Measurements from ENCODE around the gene ARL4D. TPM values are rescaled to one million over a fixed set of nuclear protein-coding genes. Genes with fewer than 3 reads are reported as not detected.

ARL4D gene
- total RNA-seq, 1 donor from 2014 or later: 100 TPM

DNA sequence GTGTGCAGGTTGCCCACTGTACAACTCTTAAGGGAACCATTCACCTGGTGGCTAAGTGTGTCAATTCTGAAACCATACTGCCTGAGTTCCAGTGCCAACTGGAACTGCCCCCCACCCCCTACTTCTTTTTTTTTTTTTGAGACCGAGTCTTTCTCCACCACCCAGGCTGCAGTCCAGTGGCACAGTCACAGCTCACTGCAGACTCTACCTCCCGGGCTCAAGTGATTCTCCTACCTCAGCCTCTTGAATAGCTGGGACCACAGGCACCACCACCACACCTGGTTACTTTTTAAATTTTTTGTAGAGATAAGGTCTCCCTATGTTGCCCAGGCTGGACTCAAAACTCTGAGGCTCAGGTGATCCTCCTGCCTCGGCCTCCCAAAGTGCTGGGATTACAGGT, 44.6 kb downstream of the ARL4D start:
- peaks cover 6% of the 10 kb centered on the region for H3K4me1 Mint-ChIP-seq (ENCODE audit: low read depth, unreplicated experiment)
- no peaks in the 10 kb centered on the region for H3K36me3 Mint-ChIP-seq (ENCODE audit: unreplicated experiment)
- DNase-seq: no peak
- peaks cover 4% of the 10 kb centered on the region for H3K9me3 Mint-ChIP-seq (ENCODE audit: unreplicated experiment)
- no peak overlapping the region for H3K27ac Mint-ChIP-seq (ENCODE audit: unreplicated experiment)
- no peaks in the 10 kb centered on the region for H3K27me3 Mint-ChIP-seq (ENCODE audit: unreplicated experiment)
- TF ChIP-seq, protein P1, sequence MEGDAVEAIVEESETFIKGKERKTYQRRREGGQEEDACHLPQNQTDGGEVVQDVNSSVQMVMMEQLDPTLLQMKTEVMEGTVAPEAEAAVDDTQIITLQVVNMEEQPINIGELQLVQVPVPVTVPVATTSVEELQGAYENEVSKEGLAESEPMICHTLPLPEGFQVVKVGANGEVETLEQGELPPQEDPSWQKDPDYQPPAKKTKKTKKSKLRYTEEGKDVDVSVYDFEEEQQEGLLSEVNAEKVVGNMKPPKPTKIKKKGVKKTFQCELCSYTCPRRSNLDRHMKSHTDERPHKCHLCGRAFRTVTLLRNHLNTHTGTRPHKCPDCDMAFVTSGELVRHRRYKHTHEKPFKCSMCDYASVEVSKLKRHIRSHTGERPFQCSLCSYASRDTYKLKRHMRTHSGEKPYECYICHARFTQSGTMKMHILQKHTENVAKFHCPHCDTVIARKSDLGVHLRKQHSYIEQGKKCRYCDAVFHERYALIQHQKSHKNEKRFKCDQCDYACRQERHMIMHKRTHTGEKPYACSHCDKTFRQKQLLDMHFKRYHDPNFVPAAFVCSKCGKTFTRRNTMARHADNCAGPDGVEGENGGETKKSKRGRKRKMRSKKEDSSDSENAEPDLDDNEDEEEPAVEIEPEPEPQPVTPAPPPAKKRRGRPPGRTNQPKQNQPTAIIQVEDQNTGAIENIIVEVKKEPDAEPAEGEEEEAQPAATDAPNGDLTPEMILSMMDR (IDR thresholded peaks at IDR 0.05; ENCODE audit: partially characterized antibody, unreplicated experiment): no peak
- no peak overlapping the region for H3K4me3 Mint-ChIP-seq (ENCODE audit: unreplicated experiment)

GRCh38 chr17:43444223-43445008, 45.6 kb downstream of the ARL4D start:
- Mint-ChIP-seq H3K4me3 (ENCODE audit: unreplicated experiment) (no peak overlapping the region), H3K36me3 (ENCODE audit: unreplicated experiment) (no peaks in the 10 kb centered on the region), H3K27ac (ENCODE audit: unreplicated experiment) (no peak overlapping the region), H3K9me3 (ENCODE audit: unreplicated experiment) (peaks cover 4% of the 10 kb centered on the region), H3K27me3 (ENCODE audit: unreplicated experiment) (peaks cover 4% of the 10 kb centered on the region), H3K4me1 (ENCODE audit: low read depth, unreplicated experiment) (peaks cover 3% of the 10 kb centered on the region)
- DNase-seq: no peak
- TF ChIP-seq, protein P1 (IDR thresholded peaks at IDR 0.05; ENCODE audit: partially characterized antibody, unreplicated experiment): no peak

DNA sequence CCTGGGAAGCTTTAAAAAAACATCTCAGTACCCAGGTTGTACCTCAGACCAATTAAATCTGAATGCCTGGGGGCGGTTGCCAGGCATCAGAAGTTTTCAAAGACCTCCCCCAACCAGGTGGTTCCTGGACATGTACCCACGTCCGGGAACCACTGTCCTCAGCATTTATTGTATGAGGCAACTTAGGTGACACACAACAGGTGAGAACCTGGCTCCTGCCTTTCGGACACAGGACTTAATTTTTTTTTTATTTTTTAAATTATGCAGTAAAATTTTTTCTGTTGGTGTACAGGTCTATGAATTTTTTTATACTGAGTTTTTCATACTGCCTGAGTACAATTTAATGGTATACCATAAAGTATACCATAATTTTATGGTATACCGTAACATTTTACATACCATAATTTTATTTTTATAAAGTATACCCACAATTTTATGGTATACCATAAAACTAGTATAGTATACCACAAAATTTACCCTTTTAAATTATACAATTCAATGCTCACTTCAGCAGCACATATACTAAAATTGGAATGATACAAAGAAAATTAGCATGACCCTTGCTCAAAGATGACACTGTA, 46.3 kb downstream of the ARL4D start:
- DNase-seq: no peak
- Mint-ChIP-seq H3K27me3 (ENCODE audit: unreplicated experiment) (peaks cover 4% of the 10 kb centered on the region), H3K4me3 (ENCODE audit: unreplicated experiment) (no peak overlapping the region), H3K9me3 (ENCODE audit: unreplicated experiment) (peaks cover 4% of the 10 kb centered on the region), H3K36me3 (ENCODE audit: unreplicated experiment) (no peaks in the 10 kb centered on the region), H3K4me1 (ENCODE audit: low read depth, unreplicated experiment) (peaks cover 3% of the 10 kb centered on the region), H3K27ac (ENCODE audit: unreplicated experiment) (no peak overlapping the region)
- TF ChIP-seq, protein P1 (IDR thresholded peaks at IDR 0.05; ENCODE audit: partially characterized antibody, unreplicated experiment): no peak

DNA sequence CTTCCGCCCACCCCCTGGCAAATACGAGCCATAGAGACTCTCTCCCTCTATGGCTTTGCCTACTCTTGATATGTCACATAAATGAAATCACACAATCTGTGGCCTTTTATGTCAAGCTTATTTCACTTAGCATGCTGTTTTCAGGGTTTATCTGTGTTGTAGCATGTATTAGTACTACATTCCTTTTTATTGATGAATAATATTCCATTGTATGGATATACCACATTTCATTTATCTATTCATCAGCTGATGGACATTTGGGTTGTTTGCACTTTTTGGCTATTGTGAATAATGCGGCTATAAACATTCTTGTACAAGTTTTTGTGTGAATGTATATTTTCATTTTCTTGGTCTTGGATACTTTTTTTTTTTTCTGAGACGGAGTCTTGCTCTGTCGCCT, 48.0 kb downstream of the ARL4D start:
- Mint-ChIP-seq H3K36me3 (ENCODE audit: unreplicated experiment) (peaks cover 3% of the 10 kb centered on the region), H3K4me3 (ENCODE audit: unreplicated experiment) (no peak overlapping the region), H3K9me3 (ENCODE audit: unreplicated experiment) (peaks cover 7% of the 10 kb centered on the region), H3K27ac (ENCODE audit: unreplicated experiment) (no peak overlapping the region), H3K27me3 (ENCODE audit: unreplicated experiment) (peaks cover 6% of the 10 kb centered on the region), H3K4me1 (ENCODE audit: low read depth, unreplicated experiment) (peaks cover 3% of the 10 kb centered on the region)
- no peak for DNase-seq
- TF ChIP-seq, protein P1 (IDR thresholded peaks at IDR 0.05; ENCODE audit: partially characterized antibody, unreplicated experiment): no peak

Measured in glutamatergic neuron (in vitro differentiated cells).